Stimulated activated CD4-positive, alpha-beta T cell treated with anti-CD3 and anti-CD28 coated beads, Interleukin-1b, Interleukin-23, amount 100 ng/mL, for 4 hours (primary cell): ENCODE measurements around the gene XRCC6.
"Not testable (repeated sequence)": the region's sequence is repeated elsewhere in the genome, so short reads cannot be mapped to it uniquely, and the experiment has no call there.

Experiments used
- DNase-seq, 2 donors: peaks; one replicate each; pipeline ENCODE4 v3.0.0-alpha.2; 2020; ENCODE audit warnings: low read depth in 2 of 2

XRCC6 gene

GRCh38 chr22:41650821-41651220 lies 29.7 kb downstream of the XRCC6 start:
- DNase-seq: no peak

- DNase-seq: no peak
These were observed 33.2 kb downstream of the XRCC6 start for GRCh38 chr22:41654322-41654721.

GRCh38 chr22:41656556-41656955 lies 35.5 kb downstream of the XRCC6 start:
- no peak for DNase-seq

GRCh38 chr22:41657709-41658108 lies 36.6 kb downstream of the XRCC6 start:
- no peak for DNase-seq

GRCh38 chr22:41658869-41659268 lies 37.8 kb downstream of the XRCC6 start:
- no peak for DNase-seq

GRCh38 chr22:41659941-41660340 lies 38.8 kb downstream of the XRCC6 start:
- DNase-seq: no peak

GRCh38 chr22:41660416-41660815 lies 39.3 kb downstream of the XRCC6 start:
- no peak for DNase-seq

GRCh38 chr22:41661088-41661487 lies 40.0 kb downstream of the XRCC6 start:
- DNase-seq: no peak

GRCh38 chr22:41661713-41662112 lies 40.6 kb downstream of the XRCC6 start:
- no peak for DNase-seq

- DNase-seq: not testable (repeated sequence)
These were observed 42.5 kb downstream of the XRCC6 start for GRCh38 chr22:41663594-41663993.

- DNase-seq: no peak
These were observed 43.4 kb downstream of the XRCC6 start for GRCh38 chr22:41664490-41664889.

- no peak for DNase-seq
These were observed 43.9 kb downstream of the XRCC6 start for GRCh38 chr22:41664951-41665350.

GRCh38 chr22:41668971-41669911 lies 48.1 kb downstream of the XRCC6 start:
- DNase-seq: no peak

- not testable (repeated sequence) for DNase-seq
These were observed 51.0 kb downstream of the XRCC6 start for GRCh38 chr22:41672096-41672495.

GRCh38 chr22:41672780-41673509 lies 51.9 kb downstream of the XRCC6 start:
- no peak for DNase-seq

- no peak for DNase-seq
These were observed 53.8 kb downstream of the XRCC6 start for GRCh38 chr22:41674846-41675340.

- DNase-seq: no peak
These were observed 55.0 kb downstream of the XRCC6 start for GRCh38 chr22:41676134-41676533.

GRCh38 chr22:41681616-41682015 lies 60.5 kb downstream of the XRCC6 start:
- DNase-seq: no peak

GRCh38 chr22:41682033-41682807 lies 61.1 kb downstream of the XRCC6 start:
- peak; percentile 74 to 77 for DNase-seq

- no peak for DNase-seq
These were observed 62.0 kb downstream of the XRCC6 start for GRCh38 chr22:41683052-41683451.

GRCh38 chr22:41683616-41684015 lies 62.5 kb downstream of the XRCC6 start:
- DNase-seq: no peak

GRCh38 chr22:41684194-41684593 lies 63.1 kb downstream of the XRCC6 start:
- no peak for DNase-seq
